Breast epithelium (tissue), 4 donors: ENCODE measurements around the gene HNRNPL. TPM values are rescaled to one million over a fixed set of nuclear protein-coding genes. Genes with fewer than 3 reads are reported as not detected.

ENCODE experiments used
- DNase-seq, 2 donors: peaks; one replicate each; pipeline ENCODE4 v3.0.0-alpha.2; 2019; ENCODE audit warnings: low spot score in 2 of 2
- H3K27ac ChIP-seq, 2 donors: fragments of 200-600 bp; sonication (generic) in 1 of 2; one replicate each; pipeline ENCODE4 v1.5.1; 2016 to 2019; ENCODE audit warnings: mild to moderate bottlenecking in 1 of 2
- H3K27me3 ChIP-seq, 2 donors: fragments of 200-600 bp; sonication (generic) in 1 of 2; one replicate each; pipeline versions ENCODE4 v1.5.1 to v1.6.0; 2017 to 2019; ENCODE audit warnings: control low read depth in 1 of 2, mild to moderate bottlenecking in 1 of 2
- H3K36me3 ChIP-seq: fragments of 200-600 bp; one replicate; pipeline ENCODE4 v1.5.1; 2019
- H3K4me1 ChIP-seq, 2 donors: fragments of 200-600 bp; sonication (generic); one replicate each; pipeline ENCODE4 v1.5.1; 2016 to 2019; ENCODE audit warnings: control low read depth in 1 of 2
- H3K4me3 ChIP-seq, 3 donors: fragments of 200-600 bp; sonication (generic); 1 replicate in 2 of 3; 2 replicates in 1 of 3; pipeline ENCODE4 v1.5.1; 2016 to 2019; ENCODE audit warnings: mild to moderate bottlenecking in 3 of 3, moderate library complexity in 2 of 3
- H3K9me3 ChIP-seq, 2 donors: fragments of 200-600 bp; sonication (generic) in 1 of 2; one replicate each; pipeline ENCODE4 v1.5.1; 2016 to 2019; ENCODE audit warnings: control low read depth in 1 of 2
- POLR2A ChIP-seq: fragments of 450-650 bp; IDR thresholded peaks from one replicate; pipeline ENCODE4 v1.6.1; 2016; ENCODE audit warnings: antibody characterized with exemption, mild to moderate bottlenecking, moderate library complexity
- POLR2AphosphoS5 ChIP-seq, 3 donors: sonication (generic); formaldehyde crosslinking; IDR thresholded peaks; one replicate each; pipeline ENCODE4 v1.6.1; 2017; ENCODE audit warnings: antibody characterized with exemption in 3 of 3
- intact Hi-C: fragments of 100-400 bp; cut with DNase I; formaldehyde crosslinking; loops from one replicate; pipeline ENCODE4 v1.15.1; 2023; ENCODE audit warnings: low total_unique reads
- total RNA-seq, 3 donors: library from RNA; depleted of rRNA; stranded (reverse); fragments of >200 nt; gene quantifications; one replicate each; pipeline ENCODE4 v1.1.0, GENCODE V29; 2016
- TF ChIP-seq, protein P1 (sequence below), 3 donors: fragments of 450-650 bp; IDR thresholded peaks; one replicate each; pipeline ENCODE4 v1.5.1; 2016 to 2017; ENCODE audit warnings: antibody characterized with exemption in 3 of 3, mild to moderate bottlenecking in 3 of 3, moderate library complexity in 3 of 3

HNRNPL gene
- total RNA-seq, 3 donors from 2014 or later: 164 to 193 (median 168) TPM

DNA sequence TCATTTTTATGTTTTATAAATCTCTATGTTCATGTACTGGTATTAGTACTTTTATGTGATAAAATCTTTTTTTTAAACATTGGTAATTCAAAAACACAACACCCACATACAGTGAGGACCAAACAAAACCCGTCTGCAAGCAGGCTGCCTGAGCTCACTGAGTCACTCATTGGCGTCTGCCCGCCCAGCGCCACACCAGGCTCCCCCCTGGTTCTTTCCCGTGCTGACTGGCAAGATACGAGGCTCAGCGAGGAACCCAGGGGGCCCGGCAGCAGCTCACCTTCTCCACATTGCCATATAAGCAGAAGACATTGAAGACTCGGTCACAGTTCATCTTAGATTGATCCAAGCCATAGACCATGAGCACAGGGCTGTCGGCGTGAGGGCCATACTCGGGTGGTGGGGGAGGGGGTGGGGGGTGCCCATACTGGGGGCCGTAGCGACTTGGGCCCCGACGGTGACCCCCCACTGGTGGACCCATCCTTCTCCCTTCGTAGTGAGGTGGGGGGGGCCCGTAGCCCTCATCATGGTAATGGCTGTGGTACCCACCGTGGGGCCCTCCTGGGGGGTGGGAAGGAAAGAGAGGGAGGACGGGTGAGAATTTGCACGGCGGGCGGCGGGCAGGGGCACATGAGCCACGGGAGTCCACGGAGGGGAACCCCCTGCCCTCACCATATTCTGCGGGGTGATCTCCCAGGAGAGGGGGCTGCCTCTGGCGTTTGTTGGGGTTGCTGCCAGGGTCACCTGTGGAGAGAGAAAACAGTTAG, 9.8 kb downstream of the HNRNPL start:
- no peak overlapping the region for H3K4me3 ChIP-seq
- H3K9me3 ChIP-seq: no peaks in the 10 kb centered on the region
- H3K4me1 ChIP-seq: peaks cover 9 to 14% of the 10 kb centered on the region in 2 donors
- TF ChIP-seq POLR2AphosphoS5 (IDR thresholded peaks at IDR 0.05) (no peak), POLR2A (no peak)
- TF ChIP-seq, protein P1, sequence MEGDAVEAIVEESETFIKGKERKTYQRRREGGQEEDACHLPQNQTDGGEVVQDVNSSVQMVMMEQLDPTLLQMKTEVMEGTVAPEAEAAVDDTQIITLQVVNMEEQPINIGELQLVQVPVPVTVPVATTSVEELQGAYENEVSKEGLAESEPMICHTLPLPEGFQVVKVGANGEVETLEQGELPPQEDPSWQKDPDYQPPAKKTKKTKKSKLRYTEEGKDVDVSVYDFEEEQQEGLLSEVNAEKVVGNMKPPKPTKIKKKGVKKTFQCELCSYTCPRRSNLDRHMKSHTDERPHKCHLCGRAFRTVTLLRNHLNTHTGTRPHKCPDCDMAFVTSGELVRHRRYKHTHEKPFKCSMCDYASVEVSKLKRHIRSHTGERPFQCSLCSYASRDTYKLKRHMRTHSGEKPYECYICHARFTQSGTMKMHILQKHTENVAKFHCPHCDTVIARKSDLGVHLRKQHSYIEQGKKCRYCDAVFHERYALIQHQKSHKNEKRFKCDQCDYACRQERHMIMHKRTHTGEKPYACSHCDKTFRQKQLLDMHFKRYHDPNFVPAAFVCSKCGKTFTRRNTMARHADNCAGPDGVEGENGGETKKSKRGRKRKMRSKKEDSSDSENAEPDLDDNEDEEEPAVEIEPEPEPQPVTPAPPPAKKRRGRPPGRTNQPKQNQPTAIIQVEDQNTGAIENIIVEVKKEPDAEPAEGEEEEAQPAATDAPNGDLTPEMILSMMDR (IDR thresholded peaks at IDR 0.05): no peak
- intact Hi-C loops: no loop called here
- H3K27ac ChIP-seq: peak overlapping the region; percentile 58 to 91
- peaks cover 18% of the 10 kb centered on the region for H3K36me3 ChIP-seq
- H3K27me3 ChIP-seq: no peaks in the 10 kb centered on the region
- no peak for DNase-seq

- peaks cover 9 to 14% of the 10 kb centered on the region in 2 donors for H3K4me1 ChIP-seq
- H3K27me3 ChIP-seq: no peaks in the 10 kb centered on the region
- H3K9me3 ChIP-seq: no peaks in the 10 kb centered on the region
- intact Hi-C loops: no loop called here
- H3K27ac ChIP-seq: peak overlapping the region; percentile 58 to 91
- TF ChIP-seq, protein P1 (IDR thresholded peaks at IDR 0.05): no peak
- TF ChIP-seq POLR2AphosphoS5 (IDR thresholded peaks at IDR 0.05) (no peak), POLR2A (no peak)
- peaks cover 18% of the 10 kb centered on the region for H3K36me3 ChIP-seq
- DNase-seq: no peak
- H3K4me3 ChIP-seq: no peak overlapping the region
Measured at GRCh38 chr19:38838986-38839761, 10.6 kb downstream of the HNRNPL start.

DNA sequence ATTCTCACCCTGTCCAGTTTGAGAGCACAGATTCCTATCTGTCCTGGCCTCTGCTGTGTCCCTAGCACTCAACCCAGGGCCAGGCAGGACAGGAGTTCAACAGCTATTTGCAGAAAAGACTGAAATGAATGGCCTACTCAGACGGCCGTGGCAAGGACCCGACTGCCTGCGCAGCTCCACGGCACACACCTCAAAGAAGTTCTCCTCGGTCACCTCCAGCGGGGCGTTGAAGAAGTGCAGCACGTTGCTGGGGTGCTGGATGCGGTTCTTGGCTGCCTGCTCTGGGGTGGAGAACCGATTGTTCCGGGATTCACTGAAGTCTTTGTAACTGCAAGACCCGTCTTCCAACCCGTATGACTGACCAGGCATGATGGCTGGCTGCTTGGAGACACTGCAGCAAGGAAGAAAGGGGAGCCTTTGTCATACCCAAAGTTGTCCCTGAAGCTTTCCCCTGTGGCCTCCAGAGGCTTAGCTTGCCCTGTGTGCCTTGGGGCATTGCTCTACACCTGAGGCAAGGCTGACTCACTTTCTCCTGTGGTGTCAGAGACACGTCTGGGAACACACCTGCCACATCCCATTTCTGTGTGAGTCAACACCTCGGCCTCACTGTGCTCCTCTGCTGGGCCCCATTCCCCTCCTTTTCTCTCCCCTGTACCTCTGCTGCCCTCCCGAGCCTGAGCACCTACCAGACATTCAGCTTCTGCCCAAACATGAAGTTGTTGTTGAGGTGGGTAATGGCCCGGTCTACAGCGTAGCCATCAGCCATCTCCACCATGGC, 11.4 kb downstream of the HNRNPL start:
- DNase-seq: peak in 1 of 2 donors; percentile 70
- TF ChIP-seq POLR2AphosphoS5 (IDR thresholded peaks at IDR 0.05): no peak
- TF ChIP-seq, protein P1 (IDR thresholded peaks at IDR 0.05): peak in 2 of 3 donors; percentile 26 to 37
- Histone ChIP-seq H3K4me1 (peaks cover 9 to 14% of the 10 kb centered on the region in 2 donors), H3K27me3 (no peaks in the 10 kb centered on the region), H3K4me3 (peak overlapping the region in 1 of 3 donors; percentile 23), H3K36me3 (peaks cover 18% of the 10 kb centered on the region), H3K9me3 (no peaks in the 10 kb centered on the region), H3K27ac (peak overlapping the region; percentile 58 to 91)
- intact Hi-C loops: no loop called here

- Histone ChIP-seq H3K27ac (peak overlapping the region; percentile 58 to 91), H3K36me3 (peaks cover 18% of the 10 kb centered on the region), H3K4me1 (peaks cover 9 to 14% of the 10 kb centered on the region in 2 donors), H3K27me3 (no peaks in the 10 kb centered on the region), H3K9me3 (no peaks in the 10 kb centered on the region), H3K4me3 (peak overlapping the region in 1 of 3 donors; percentile 23)
- TF ChIP-seq, protein P1 (IDR thresholded peaks at IDR 0.05): no peak
- TF ChIP-seq POLR2AphosphoS5 (IDR thresholded peaks at IDR 0.05): peak in 1 of 3 donors; percentile 19
- DNase-seq: no peak
- intact Hi-C loops: no loop called here
Measured at GRCh38 chr19:38837656-38838121, 12.1 kb downstream of the HNRNPL start.
